HEK293T (cell line): ENCODE results near the gene ACOT12.

Experiments
- CTCF ChIA-PET: fragments of 350-600 bp; formaldehyde crosslinking; extraction: SDS; loops from one replicate; lab custom pipeline; 2021; ENCODE audit warnings: antibody characterized with exemption, inconsistent platforms; lab: Yijun Ruan, JAX
- POLR2A ChIA-PET: fragments of 350-600 bp; formaldehyde crosslinking; extraction: SDS; loops from one replicate; lab custom pipeline; 2020; ENCODE audit warnings: antibody characterized with exemption, inconsistent platforms; lab: Yijun Ruan, JAX
- DNase-seq: peaks from one replicate; pipeline ENCODE4 v3.0.0; 2012; ENCODE audit warnings: mixed read lengths; ENCODE audit errors: extremely low spot score
- ARNT ChIP-seq: fragments of 450-650 bp; IDR thresholded peaks from 2 replicates; pipeline ENCODE4 v1.6.1; 2017; ENCODE audit warnings: mild to moderate bottlenecking
- BHLHE40 ChIP-seq: fragments of 450-650 bp; IDR thresholded peaks from 2 replicates; pipeline ENCODE4 v1.6.1; 2016; ENCODE audit warnings: mild to moderate bottlenecking, moderate library complexity, borderline replicate concordance
- CTBP1 ChIP-seq: fragments of 450-650 bp; IDR thresholded peaks from 2 replicates; pipeline ENCODE4 v1.6.1; 2016; ENCODE audit warnings: borderline replicate concordance
- ELF4 ChIP-seq: fragments of 450-650 bp; IDR thresholded peaks from 2 replicates; pipeline ENCODE4 v1.6.1; 2017; ENCODE audit warnings: antibody characterized with exemption
- FOXA1 ChIP-seq: fragments of 450-650 bp; IDR thresholded peaks from 2 replicates; pipeline ENCODE4 v1.6.1; 2016; ENCODE audit warnings: mild to moderate bottlenecking
- FOXK2 ChIP-seq: fragments of 450-650 bp; IDR thresholded peaks from 2 replicates; pipeline ENCODE4 v1.6.1; 2016; ENCODE audit warnings: mild to moderate bottlenecking
- FOXM1 ChIP-seq: fragments of 450-650 bp; IDR thresholded peaks from 2 replicates; pipeline ENCODE4 v1.6.1; 2017; ENCODE audit warnings: mild to moderate bottlenecking, borderline replicate concordance
- HDGF ChIP-seq: fragments of 450-650 bp; IDR thresholded peaks from 2 replicates; pipeline ENCODE4 v1.6.1; 2017; ENCODE audit warnings: antibody characterized with exemption, borderline replicate concordance
- L3MBTL2 ChIP-seq: fragments of 450-650 bp; conservative IDR thresholded peaks from 2 replicates; pipeline ENCODE4 v1.6.1; 2016; ENCODE audit warnings: mild to moderate bottlenecking
- LEF1 ChIP-seq: fragments of 450-650 bp; IDR thresholded peaks from 2 replicates; pipeline ENCODE4 v1.6.1; 2017; ENCODE audit warnings: mild to moderate bottlenecking, borderline replicate concordance
- NFRKB ChIP-seq: fragments of 450-650 bp; IDR thresholded peaks from 2 replicates; pipeline ENCODE4 v1.6.1; 2016; ENCODE audit warnings: mild to moderate bottlenecking, moderate library complexity
- SP1 ChIP-seq: fragments of 450-650 bp; IDR thresholded peaks from 2 replicates; pipeline ENCODE4 v1.6.1; 2017
- SUZ12 ChIP-seq: fragments of 450-650 bp; IDR thresholded peaks from 2 replicates; pipeline ENCODE4 v1.6.1; 2016; ENCODE audit warnings: mild to moderate bottlenecking
- TARDBP ChIP-seq: fragments of 450-650 bp; IDR thresholded peaks from 2 replicates; pipeline ENCODE4 v1.6.1; 2016
- ZNF384 ChIP-seq: fragments of 450-650 bp; IDR thresholded peaks from 2 replicates; pipeline ENCODE4 v1.6.1; 2016
- TF ChIP-seq, protein P1 (sequence below): fragments of 450-650 bp; IDR thresholded peaks from 2 replicates; pipeline ENCODE4 v1.6.1; 2016

Gene ACOT12

DNA sequence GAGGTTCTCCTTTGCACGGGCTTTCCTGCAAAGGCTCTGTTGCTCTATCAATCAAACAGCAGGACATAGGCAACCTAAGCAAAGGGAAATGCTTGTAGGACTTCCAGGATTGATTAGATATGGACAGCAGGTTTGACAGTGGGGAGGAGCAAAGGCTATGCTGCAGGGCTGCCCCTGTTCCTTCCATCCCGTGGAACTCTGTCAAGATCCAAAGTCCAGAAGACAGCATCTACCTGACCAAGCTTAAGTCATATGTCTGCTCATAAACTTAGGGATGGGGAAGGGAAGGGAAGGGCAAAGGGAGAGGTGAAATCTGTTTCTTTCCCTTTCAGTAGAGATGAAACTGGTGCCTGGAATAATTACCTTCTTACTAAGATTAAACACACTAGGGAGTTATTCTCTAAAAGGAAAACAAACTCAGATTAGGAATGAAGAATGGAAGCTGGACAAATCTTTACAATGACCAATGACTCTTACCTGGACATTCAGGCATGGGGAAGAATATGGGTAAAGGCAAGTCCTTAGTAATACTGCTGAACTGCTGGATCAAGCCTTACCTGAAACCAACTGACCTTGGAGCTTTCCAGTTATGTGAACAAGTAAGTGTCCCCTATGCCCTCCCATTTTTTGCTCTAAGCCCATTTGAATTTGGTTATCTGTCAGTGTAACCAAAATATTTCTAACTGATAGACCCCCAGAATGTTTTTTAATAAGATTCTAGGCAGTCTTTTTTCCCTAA, 8.4 kb upstream of the ACOT12 start:
- POLR2A ChIA-PET = no interaction called here
- no peak for DNase-seq
- TF ChIP-seq FOXM1 = no peak
- no peak for TF ChIP-seq CTBP1
- TF ChIP-seq, protein P1, sequence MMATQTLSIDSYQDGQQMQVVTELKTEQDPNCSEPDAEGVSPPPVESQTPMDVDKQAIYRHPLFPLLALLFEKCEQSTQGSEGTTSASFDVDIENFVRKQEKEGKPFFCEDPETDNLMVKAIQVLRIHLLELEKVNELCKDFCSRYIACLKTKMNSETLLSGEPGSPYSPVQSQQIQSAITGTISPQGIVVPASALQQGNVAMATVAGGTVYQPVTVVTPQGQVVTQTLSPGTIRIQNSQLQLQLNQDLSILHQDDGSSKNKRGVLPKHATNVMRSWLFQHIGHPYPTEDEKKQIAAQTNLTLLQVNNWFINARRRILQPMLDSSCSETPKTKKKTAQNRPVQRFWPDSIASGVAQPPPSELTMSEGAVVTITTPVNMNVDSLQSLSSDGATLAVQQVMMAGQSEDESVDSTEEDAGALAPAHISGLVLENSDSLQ = peak; percentile 22; the same call in 1 of the 2 replicates
- CTCF ChIA-PET = no interaction called here

- CTCF ChIA-PET = no interaction called here
- no peak for DNase-seq
- POLR2A ChIA-PET = no interaction called here
- no peak for TF ChIP-seq CTBP1
- TF ChIP-seq L3MBTL2 = no peak
- no peak for TF ChIP-seq ELF4
- TF ChIP-seq, protein P1 = no peak
- no peak for TF ChIP-seq SUZ12
- no peak for TF ChIP-seq ARNT
- no peak for TF ChIP-seq BHLHE40
- TF ChIP-seq TARDBP = no peak
- TF ChIP-seq FOXM1 = no peak
- no peak for TF ChIP-seq FOXK2
- TF ChIP-seq SP1 = no peak
- TF ChIP-seq ZNF384 = no peak
- TF ChIP-seq FOXA1 = no peak
- TF ChIP-seq NFRKB = no peak
- TF ChIP-seq LEF1 = no peak
- no peak for TF ChIP-seq HDGF
Observed at GRCh38 chr5:81401266-81401665, 7.3 kb upstream of the ACOT12 start.

GRCh38 chr5:81400375-81400774, 6.4 kb upstream of the ACOT12 start:
- CTCF ChIA-PET = no interaction called here
- no peak for DNase-seq
- TF ChIP-seq LEF1 (no peak), BHLHE40 (no peak), SP1 (no peak), SUZ12 (no peak), FOXK2 (no peak), TARDBP (no peak), ARNT (no peak), FOXM1 (no peak), HDGF (no peak), L3MBTL2 (no peak), ZNF384 (no peak), FOXA1 (no peak), ELF4 (no peak), NFRKB (no peak), CTBP1 (no peak)
- TF ChIP-seq, protein P1 = no peak
- POLR2A ChIA-PET = no interaction called here

DNA sequence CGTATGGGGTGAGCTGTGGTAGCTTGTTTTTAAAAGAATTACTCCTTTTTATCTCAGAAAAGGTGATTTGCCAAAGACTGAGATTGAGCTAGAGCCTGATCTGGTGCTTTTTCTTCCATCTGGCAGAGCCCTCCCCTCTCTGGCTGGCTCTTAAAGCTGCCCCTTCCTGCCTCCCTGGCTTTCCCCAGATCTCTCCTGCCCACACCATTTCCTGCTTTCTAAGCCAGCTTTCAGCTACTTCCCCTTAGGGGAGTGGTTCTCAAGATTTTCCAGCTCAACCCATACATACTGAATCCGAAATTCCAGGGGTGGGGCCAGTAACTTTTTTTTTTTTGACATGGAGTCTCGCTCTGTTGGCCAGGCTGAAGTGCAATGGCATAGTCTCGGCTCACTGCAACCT, 4.8 kb upstream of the ACOT12 start:
- ChIA-PET POLR2A (no interaction called here), CTCF (no interaction called here)
- no peak for TF ChIP-seq NFRKB
- TF ChIP-seq ARNT = no peak
- no peak for TF ChIP-seq L3MBTL2
- DNase-seq = no peak

DNA sequence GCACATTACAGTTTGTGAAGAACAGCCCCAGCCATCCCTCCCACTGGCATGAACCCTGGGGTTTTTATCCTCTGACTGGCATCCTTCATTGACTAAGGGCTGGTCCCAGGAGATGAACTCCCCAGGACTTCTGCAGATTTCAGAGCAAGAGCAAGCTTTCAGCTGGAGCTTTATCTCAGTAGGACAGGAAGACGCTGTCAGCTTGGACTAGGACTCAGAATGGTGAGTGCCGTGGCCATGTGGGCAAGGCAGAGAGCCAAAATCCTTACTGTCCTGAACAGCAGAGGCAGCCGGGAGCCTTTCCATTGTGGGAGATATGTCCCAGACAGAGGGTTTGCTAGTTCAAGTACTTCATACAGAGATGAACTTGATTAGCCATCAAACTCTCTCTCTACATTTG, 3.2 kb upstream of the ACOT12 start:
- no peak for TF ChIP-seq ELF4
- TF ChIP-seq, protein P1 = no peak
- TF ChIP-seq LEF1 = no peak
- DNase-seq = no peak
- ChIA-PET POLR2A (no interaction called here), CTCF (interaction anchor here (0.7 kb wide), 1 partner anchor 865 kb away, joined by 3 read pairs; no protein-coding TSS in a partner anchor)

GRCh38 chr5:81395262-81395661, 1.3 kb upstream of the ACOT12 start:
- ChIA-PET POLR2A (no interaction called here), CTCF (no interaction called here)
- DNase-seq = no peak
- TF ChIP-seq SP1 (no peak), CTBP1 (no peak), FOXA1 (no peak), FOXM1 (no peak), ELF4 (no peak), LEF1 (no peak), TARDBP (no peak), SUZ12 (no peak), BHLHE40 (no peak), L3MBTL2 (no peak), NFRKB (no peak), HDGF (no peak), FOXK2 (no peak), ZNF384 (no peak)
- TF ChIP-seq, protein P1 = no peak
